Stomach smooth muscle (tissue), 2 donors: Measurements from ENCODE around the gene MEIS3.

ENCODE experiments used
- H3K27ac ChIP-seq: one replicate; pipeline ENCODE4 v1.7.0; 2013; ENCODE audit warnings: mild to moderate bottlenecking, low read length, inconsistent platforms
- H3K27me3 ChIP-seq, 2 donors: one replicate each; pipeline ENCODE4 v1.7.0; 2013; ENCODE audit warnings: low read length in 2 of 2; ENCODE audit not compliant: insufficient read depth in 2 of 2, control insufficient read depth in 1 of 2
- H3K36me3 ChIP-seq, 2 donors: one replicate each; pipeline ENCODE4 v1.7.0; 2013; ENCODE audit warnings: low read length in 2 of 2; ENCODE audit not compliant: control insufficient read depth in 2 of 2, insufficient read depth in 2 of 2
- H3K4me1 ChIP-seq: one replicate; pipeline ENCODE4 v1.7.0; 2013; ENCODE audit warnings: low read length; ENCODE audit not compliant: control insufficient read depth, insufficient read depth
- H3K4me3 ChIP-seq, 2 donors: one replicate each; pipeline ENCODE4 v1.7.0; 2013; ENCODE audit warnings: low read length in 2 of 2
- H3K9ac ChIP-seq, 2 donors: one replicate each; pipeline ENCODE4 v1.7.0; 2013; ENCODE audit warnings: low read length in 2 of 2, mild to moderate bottlenecking in 1 of 2
- H3K9me3 ChIP-seq, 2 donors: one replicate each; pipeline ENCODE4 v1.7.0; 2013; ENCODE audit warnings: low read length in 2 of 2; ENCODE audit not compliant: control insufficient read depth in 2 of 2
- donor health status: healthy.
- donor health status: Pancreatic carcinoma.

The MEIS3 gene

DNA sequence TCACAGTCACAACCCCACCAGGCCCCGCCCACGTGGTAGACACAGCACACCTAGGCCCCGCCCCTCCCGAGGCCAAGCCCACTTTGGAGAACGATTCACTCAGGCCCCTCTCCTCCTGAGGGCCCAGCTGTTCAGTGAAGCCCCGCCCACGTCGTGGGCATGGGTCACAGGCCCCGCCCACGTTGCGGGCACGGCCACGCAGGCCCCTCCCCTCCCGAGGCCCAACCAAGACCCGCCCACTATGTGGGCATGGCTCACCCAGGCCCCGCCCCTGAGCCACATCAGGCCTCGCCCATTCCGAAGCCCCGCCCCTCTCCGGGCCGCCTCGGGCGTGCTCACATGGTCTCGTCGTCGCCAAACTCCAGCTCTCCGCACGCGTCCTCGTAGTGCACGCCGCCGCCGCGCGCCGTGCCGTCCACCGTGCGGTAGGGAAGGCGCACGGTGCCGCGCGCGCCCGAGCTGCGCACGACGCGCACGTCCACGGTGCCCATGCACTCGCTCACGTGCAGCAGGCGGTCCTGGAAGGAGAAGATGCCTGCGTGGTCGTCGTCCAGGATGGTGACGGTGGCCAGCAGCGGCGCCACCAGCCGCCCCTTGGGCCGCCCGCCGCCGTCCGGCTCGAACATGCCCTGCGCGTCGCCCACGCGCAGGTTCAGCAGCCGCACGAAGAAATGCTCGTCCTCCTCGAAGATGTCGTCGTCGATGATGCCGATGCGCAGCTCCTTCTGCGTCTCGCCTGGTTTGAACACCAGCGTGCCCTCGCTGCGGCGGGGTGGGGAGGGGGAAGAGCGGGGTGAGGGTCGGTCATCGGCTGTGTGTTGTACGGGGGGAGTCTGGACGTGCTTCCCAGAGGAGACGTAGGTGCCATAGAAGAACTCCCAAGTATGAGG is 28.4 kb upstream of the MEIS3 start:
- Histone ChIP-seq H3K4me1 (peaks cover 10% of the 10 kb centered on the region), H3K4me3 (peak overlapping the region in 1 of 2 donors; percentile 15), H3K27me3 (peaks cover 3 to 27% of the 10 kb centered on the region in 2 donors), H3K36me3 (peaks cover 2 to 4% of the 10 kb centered on the region in 2 donors), H3K9ac (no peak overlapping the region), H3K9me3 (no peaks in the 10 kb centered on the region), H3K27ac (no peak overlapping the region)

GRCh38 chr19:47446534-47447469 is 27.5 kb upstream of the MEIS3 start:
- Histone ChIP-seq H3K27me3 (peaks cover 3 to 27% of the 10 kb centered on the region in 2 donors), H3K4me3 (no peak overlapping the region), H3K27ac (no peak overlapping the region)

GRCh38 chr19:47445937-47446402 is 26.6 kb upstream of the MEIS3 start:
- no peaks in the 10 kb centered on the region for H3K9me3 ChIP-seq
- H3K4me3 ChIP-seq, result peak overlapping the region in 1 of 2 donors; percentile 15
- peaks cover 10% of the 10 kb centered on the region for H3K4me1 ChIP-seq
- H3K36me3 ChIP-seq, result peaks cover 2% of the 10 kb centered on the region in 2 donors
- H3K9ac ChIP-seq, result no peak overlapping the region
- peaks cover 6 to 27% of the 10 kb centered on the region in 2 donors for H3K27me3 ChIP-seq
- H3K27ac ChIP-seq, result no peak overlapping the region

More at GRCh38 chr19:47446534-47447469, 27.5 kb upstream of the MEIS3 start:
- H3K4me1 ChIP-seq, result peaks cover 10% of the 10 kb centered on the region
- H3K36me3 ChIP-seq, result peaks cover 2 to 4% of the 10 kb centered on the region in 2 donors
- no peak overlapping the region for H3K9ac ChIP-seq
- H3K9me3 ChIP-seq, result no peaks in the 10 kb centered on the region

- H3K27ac ChIP-seq, result no peak overlapping the region
- H3K36me3 ChIP-seq, result peaks cover under 1 to 2% of the 10 kb centered on the region in 2 donors
- H3K27me3 ChIP-seq, result peaks cover 6 to 27% of the 10 kb centered on the region in 2 donors
- peaks cover 10% of the 10 kb centered on the region for H3K4me1 ChIP-seq
- no peak overlapping the region for H3K9ac ChIP-seq
- H3K9me3 ChIP-seq, result no peaks in the 10 kb centered on the region
- H3K4me3 ChIP-seq, result no peak overlapping the region
Measured at GRCh38 chr19:47445527-47445926, 26.2 kb upstream of the MEIS3 start.

DNA sequence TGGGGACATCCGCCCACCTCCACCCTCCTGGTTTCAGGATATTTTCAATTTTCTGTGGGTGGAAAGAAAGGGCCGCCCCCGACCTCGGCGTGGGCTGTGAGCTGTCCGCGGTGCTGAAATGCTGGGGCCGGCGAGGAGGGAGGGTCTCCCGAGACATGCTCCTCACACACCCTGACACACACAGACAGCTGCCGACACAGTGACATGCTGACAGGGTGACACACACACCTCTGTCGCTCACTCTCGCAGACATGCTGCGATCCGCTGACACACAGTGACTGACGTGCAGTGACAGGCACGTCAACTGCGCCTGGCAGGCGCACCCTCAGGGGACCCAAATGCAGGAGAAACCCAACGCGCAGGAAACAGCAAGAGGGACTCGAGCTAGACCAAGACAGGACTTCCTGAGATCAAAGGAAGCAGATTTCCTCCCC is 25.1 kb upstream of the MEIS3 start:
- peaks cover 0 to 2% of the 10 kb centered on the region in 2 donors for H3K36me3 ChIP-seq
- no peak overlapping the region for H3K4me3 ChIP-seq
- peaks cover 10% of the 10 kb centered on the region for H3K4me1 ChIP-seq
- no peak overlapping the region for H3K27ac ChIP-seq
- H3K27me3 ChIP-seq, result peaks cover 6 to 27% of the 10 kb centered on the region in 2 donors
- no peaks in the 10 kb centered on the region for H3K9me3 ChIP-seq
- no peak overlapping the region for H3K9ac ChIP-seq

DNA sequence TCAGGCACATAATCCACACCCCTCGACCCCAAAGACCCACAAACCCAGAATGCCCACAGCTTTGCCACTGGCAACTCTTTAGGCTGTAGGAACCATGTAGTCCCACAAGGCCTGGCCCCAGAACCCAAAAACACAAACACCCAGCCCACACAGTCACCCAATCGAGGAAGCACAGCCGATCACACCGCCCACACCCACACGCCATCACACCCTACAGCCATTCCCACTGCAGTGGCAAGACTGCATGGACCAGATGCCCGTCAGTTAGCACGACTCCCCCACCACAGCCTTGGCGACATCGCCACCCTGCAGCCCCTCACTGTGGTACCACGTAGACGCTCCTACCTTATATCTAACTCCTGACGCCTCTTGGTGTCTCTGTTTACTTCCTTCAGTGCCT is 24.0 kb upstream of the MEIS3 start:
- Histone ChIP-seq H3K9me3 (no peaks in the 10 kb centered on the region), H3K27ac (no peak overlapping the region), H3K4me1 (peaks cover 10% of the 10 kb centered on the region), H3K36me3 (peaks cover 0 to 2% of the 10 kb centered on the region in 2 donors), H3K27me3 (peaks cover 6 to 26% of the 10 kb centered on the region in 2 donors), H3K9ac (no peak overlapping the region), H3K4me3 (no peak overlapping the region)

DNA sequence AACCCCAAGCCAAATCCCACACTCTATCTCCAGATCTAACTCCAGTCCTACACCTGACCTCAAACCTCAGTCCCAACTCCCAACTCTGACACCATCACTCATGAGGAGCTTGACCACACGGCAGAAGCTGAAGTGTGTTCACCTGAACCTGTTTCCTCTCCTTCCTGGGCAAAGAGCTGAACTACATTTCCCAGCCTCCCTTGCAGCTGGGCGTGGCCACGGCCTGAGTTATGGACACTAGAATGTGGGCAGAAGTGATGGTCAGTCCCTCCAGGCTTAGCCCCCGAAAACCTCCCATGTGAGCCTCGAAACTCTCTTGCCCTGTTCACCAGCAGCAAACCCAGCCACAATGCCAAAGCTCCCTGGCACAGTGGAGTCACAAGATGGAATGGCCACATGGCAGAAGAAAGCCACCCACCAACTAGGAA is 19.5 kb upstream of the MEIS3 start:
- Histone ChIP-seq H3K27me3 (peaks cover 0 to 2% of the 10 kb centered on the region in 2 donors), H3K9ac (no peak overlapping the region), H3K36me3 (peaks cover 4% of the 10 kb centered on the region in 2 donors), H3K4me1 (peaks cover 6% of the 10 kb centered on the region), H3K27ac (no peak overlapping the region), H3K4me3 (no peak overlapping the region), H3K9me3 (no peaks in the 10 kb centered on the region)

DNA sequence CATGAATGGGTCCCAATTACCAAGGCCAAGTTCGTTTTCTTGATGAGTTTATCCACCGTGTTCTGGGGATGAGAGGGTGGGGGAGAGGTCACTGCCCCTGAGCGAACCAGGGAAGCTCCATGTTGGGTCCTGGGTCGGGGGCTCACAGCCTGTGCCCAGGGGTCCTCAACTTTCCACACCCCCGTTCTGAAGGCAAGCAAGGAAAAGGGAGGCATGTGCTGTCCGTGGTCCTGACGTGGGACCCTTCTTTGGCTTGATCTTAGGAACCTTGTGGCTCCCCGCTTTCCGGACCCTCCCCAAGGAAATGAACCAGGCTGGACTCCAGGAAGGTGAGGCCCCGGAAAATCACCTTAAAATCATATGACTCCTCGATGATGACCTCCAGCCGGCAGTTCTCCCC is 18.2 kb upstream of the MEIS3 start:
- Histone ChIP-seq H3K36me3 (peaks cover 3 to 4% of the 10 kb centered on the region in 2 donors), H3K9ac (no peak overlapping the region), H3K27me3 (peaks cover 2 to 3% of the 10 kb centered on the region in 2 donors), H3K27ac (no peak overlapping the region), H3K4me3 (no peak overlapping the region), H3K4me1 (peaks cover 6% of the 10 kb centered on the region), H3K9me3 (no peaks in the 10 kb centered on the region)

DNA sequence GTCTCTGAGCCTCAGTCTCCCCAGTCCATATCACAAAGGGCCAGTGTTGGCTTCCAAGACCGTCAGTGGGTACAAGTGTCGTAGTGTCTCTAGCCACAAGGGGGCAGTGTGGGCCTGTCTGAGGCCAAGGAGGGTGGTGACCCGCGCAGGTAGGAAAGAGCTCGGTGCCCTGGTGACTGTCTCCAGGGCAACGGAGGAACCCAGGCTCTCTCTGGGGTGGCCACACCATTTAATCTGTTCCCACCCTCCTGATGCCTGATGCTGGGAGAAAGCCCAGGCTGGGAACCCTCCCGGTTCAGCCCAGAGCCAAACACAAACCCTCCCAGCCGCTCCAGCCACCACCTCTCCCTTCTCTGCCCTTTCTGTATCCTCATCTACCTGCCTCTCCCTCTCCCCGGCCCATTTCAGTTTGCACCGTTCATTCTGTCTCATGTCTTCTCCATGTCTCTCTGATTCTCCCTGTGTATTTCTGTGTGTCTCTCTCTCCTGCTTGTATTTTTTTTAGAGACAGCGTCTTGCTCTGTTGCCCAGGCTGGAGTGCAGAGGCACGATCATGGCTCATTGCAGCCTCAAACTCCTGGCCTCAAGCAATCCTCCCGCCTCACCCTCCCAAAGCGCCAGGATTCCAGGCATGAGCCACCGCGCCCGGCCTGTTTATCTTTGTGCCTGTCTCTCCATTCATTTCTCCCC is 17.5 kb upstream of the MEIS3 start:
- Histone ChIP-seq H3K27ac (no peak overlapping the region), H3K9me3 (no peaks in the 10 kb centered on the region), H3K4me1 (peaks cover 6% of the 10 kb centered on the region), H3K9ac (no peak overlapping the region), H3K4me3 (no peak overlapping the region), H3K36me3 (peaks cover 3 to 4% of the 10 kb centered on the region in 2 donors), H3K27me3 (peaks cover 3 to 4% of the 10 kb centered on the region in 2 donors)

- Histone ChIP-seq H3K27ac (no peak overlapping the region), H3K36me3 (peaks cover 3 to 4% of the 10 kb centered on the region in 2 donors), H3K4me3 (no peak overlapping the region), H3K9me3 (no peaks in the 10 kb centered on the region), H3K9ac (no peak overlapping the region), H3K4me1 (peaks cover 6% of the 10 kb centered on the region), H3K27me3 (peaks cover 3 to 6% of the 10 kb centered on the region in 2 donors)
Measured at GRCh38 chr19:47435883-47436417, 16.6 kb upstream of the MEIS3 start.
